RWPE2 (cell line): ENCODE measurements around the gene RASSF7.
A peak's percentile ranks its signal among the peaks of the same experiment; 100 is the strongest.

Source experiments
- ATAC-seq: fragments of 200-7000 bp; cut with Tn5 transposase; 3 replicates; pipeline ENCODE4 v1.9.1; 2021; ENCODE audit warnings: low read depth
- DNase-seq: peaks from one replicate; pipeline ENCODE4 v3.0.0-alpha.2; 2020; ENCODE audit warnings: low spot score
- H3K27ac ChIP-seq: fragments of 450-650 bp; 2 replicates; pipeline ENCODE4 v1.5.1; 2017; ENCODE audit warnings: mild to moderate bottlenecking; ENCODE audit not compliant: poor library complexity, severe bottlenecking
- H3K27me3 ChIP-seq: fragments of 250-450 bp; sonication (Bioruptor Pico); 2 replicates; pipeline ENCODE4 v1.5.1; 2021; ENCODE audit warnings: mild to moderate bottlenecking, moderate library complexity; ENCODE audit not compliant: insufficient read depth, poor library complexity, severe bottlenecking
- H3K36me3 ChIP-seq: fragments of 250-450 bp; sonication (Bioruptor Pico); 2 replicates; pipeline ENCODE4 v1.5.1; 2020; ENCODE audit warnings: low read depth, mild to moderate bottlenecking, moderate library complexity
- H3K4me1 ChIP-seq: fragments of 250-450 bp; sonication (Bioruptor Pico); 2 replicates; pipeline ENCODE4 v1.5.1; 2021; ENCODE audit warnings: mild to moderate bottlenecking, moderate library complexity; ENCODE audit not compliant: insufficient read depth, poor library complexity, severe bottlenecking
- H3K4me3 ChIP-seq: fragments of 250-450 bp; sonication (Bioruptor Pico); 2 replicates; pipeline ENCODE4 v1.5.1; 2021; ENCODE audit warnings: mild to moderate bottlenecking, moderate library complexity; ENCODE audit not compliant: severe bottlenecking
- H3K9me3 ChIP-seq: fragments of 250-450 bp; sonication (Bioruptor Pico); 2 replicates; pipeline ENCODE4 v1.5.1; 2021; ENCODE audit warnings: mild to moderate bottlenecking, moderate library complexity; ENCODE audit not compliant: severe bottlenecking
- TF ChIP-seq, protein P1 (sequence below): fragments of 450-650 bp; IDR thresholded peaks from one replicate; pipeline ENCODE4 v1.5.1; 2017; ENCODE audit warnings: mild to moderate bottlenecking, moderate library complexity; ENCODE audit not compliant: poor library complexity, severe bottlenecking

Gene RASSF7

GRCh38 chr11:548700-549603, 11.8 kb upstream of the RASSF7 start:
- TF ChIP-seq, protein P1, sequence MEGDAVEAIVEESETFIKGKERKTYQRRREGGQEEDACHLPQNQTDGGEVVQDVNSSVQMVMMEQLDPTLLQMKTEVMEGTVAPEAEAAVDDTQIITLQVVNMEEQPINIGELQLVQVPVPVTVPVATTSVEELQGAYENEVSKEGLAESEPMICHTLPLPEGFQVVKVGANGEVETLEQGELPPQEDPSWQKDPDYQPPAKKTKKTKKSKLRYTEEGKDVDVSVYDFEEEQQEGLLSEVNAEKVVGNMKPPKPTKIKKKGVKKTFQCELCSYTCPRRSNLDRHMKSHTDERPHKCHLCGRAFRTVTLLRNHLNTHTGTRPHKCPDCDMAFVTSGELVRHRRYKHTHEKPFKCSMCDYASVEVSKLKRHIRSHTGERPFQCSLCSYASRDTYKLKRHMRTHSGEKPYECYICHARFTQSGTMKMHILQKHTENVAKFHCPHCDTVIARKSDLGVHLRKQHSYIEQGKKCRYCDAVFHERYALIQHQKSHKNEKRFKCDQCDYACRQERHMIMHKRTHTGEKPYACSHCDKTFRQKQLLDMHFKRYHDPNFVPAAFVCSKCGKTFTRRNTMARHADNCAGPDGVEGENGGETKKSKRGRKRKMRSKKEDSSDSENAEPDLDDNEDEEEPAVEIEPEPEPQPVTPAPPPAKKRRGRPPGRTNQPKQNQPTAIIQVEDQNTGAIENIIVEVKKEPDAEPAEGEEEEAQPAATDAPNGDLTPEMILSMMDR = no peak
- no peak for DNase-seq

DNA sequence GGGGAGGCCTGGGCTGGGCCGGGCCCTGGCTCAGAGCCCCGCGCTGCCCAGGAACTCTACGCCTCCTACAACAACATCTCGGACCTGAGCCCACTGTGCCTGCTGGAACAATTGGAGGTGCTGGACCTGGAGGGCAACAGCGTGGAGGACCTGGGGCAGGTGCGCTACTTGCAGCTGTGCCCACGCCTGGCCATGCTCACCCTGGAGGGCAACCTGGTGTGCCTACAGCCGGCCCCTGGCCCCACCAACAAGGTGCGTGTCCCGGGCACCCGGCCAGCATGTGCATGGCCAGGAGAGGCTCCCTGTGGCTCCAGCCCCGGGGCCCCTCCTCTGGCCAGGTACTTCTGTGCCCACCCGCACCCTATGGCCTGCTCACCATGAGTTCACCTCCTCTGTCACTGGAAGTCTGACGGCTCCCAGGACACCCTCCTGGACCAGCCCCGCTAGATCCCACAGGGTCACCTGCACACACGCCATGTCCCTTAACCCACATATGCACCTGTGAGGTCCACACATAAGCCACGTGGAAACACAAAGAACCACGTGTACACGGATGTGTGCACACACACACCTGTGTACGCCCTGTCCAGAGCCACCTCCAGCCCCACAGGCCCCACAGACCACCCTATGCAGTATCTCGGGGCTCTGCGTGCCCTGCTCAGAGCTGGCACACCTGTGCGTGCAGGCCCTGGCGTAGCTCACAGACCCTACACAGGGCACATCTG, 10.6 kb upstream of the RASSF7 start:
- no peak for ATAC-seq
- TF ChIP-seq, protein P1 = no peak
- no peak overlapping the region for H3K27ac ChIP-seq
- no peaks in the 10 kb centered on the region for H3K4me1 ChIP-seq
- no peak for DNase-seq
- no peaks in the 10 kb centered on the region for H3K36me3 ChIP-seq
- H3K9me3 ChIP-seq = no peaks in the 10 kb centered on the region
- no peak overlapping the region for H3K4me3 ChIP-seq
- peaks cover 1% of the 10 kb centered on the region for H3K27me3 ChIP-seq

More at GRCh38 chr11:548700-549603, 11.8 kb upstream of the RASSF7 start:
- Histone ChIP-seq H3K4me1 (no peaks in the 10 kb centered on the region), H3K27ac (no peak overlapping the region), H3K9me3 (no peaks in the 10 kb centered on the region), H3K27me3 (no peaks in the 10 kb centered on the region), H3K36me3 (no peaks in the 10 kb centered on the region), H3K4me3 (no peak overlapping the region)
- ATAC-seq = 0 out of 3 replicates have a peak, but pooled peaks have one; percentile 16

DNA sequence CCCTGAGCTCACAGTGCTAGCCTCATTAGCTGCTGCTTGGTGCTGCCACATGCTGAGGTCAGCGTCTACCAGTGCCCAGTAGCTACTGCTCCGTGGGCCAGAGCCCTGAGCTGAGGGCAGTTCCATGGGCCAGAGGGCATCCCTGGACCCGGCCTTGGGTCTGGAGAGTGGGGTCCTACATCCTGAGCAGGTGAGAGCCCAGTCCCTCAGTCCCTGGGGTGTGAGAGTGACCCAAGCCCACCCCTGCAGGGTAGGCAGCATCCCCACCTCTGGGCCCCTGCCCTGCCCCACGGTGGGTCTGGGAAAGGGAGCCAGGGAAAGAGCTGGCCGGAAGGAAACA, 10.1 kb upstream of the RASSF7 start:
- H3K9me3 ChIP-seq = no peaks in the 10 kb centered on the region
- no peak for DNase-seq

DNA sequence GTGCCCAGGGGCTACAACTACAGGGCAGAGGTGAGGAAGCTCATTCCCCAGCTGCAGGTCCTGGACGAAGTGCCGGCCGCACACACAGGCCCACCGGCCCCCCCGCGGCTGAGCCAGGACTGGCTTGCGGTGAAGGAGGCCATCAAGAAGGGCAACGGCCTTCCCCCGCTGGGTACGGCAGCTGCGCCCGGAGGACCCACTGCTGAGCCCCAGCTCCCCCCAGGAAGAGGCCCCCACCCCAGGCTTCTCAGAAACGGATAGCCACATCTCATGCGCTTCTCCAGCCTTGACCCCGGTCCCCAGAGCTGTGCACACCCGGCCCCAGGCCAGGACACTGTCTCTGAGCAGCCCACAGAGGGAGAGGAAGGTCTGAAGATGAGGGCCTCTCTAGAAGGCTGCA, 9.6 kb upstream of the RASSF7 start:
- ATAC-seq (no peak), DNase-seq (no peak)
- H3K27me3 ChIP-seq = peaks cover 7% of the 10 kb centered on the region
- no peaks in the 10 kb centered on the region for H3K36me3 ChIP-seq
- H3K4me1 ChIP-seq = no peaks in the 10 kb centered on the region
- no peak overlapping the region for H3K4me3 ChIP-seq
- H3K27ac ChIP-seq = no peak overlapping the region
- H3K9me3 ChIP-seq = no peaks in the 10 kb centered on the region
- TF ChIP-seq, protein P1 = no peak

More for the DNA sequence above, 10.1 kb upstream of the RASSF7 start:
- H3K4me1 ChIP-seq = no peaks in the 10 kb centered on the region
- peaks cover 6% of the 10 kb centered on the region for H3K27me3 ChIP-seq
- TF ChIP-seq, protein P1 = no peak
- no peak overlapping the region for H3K27ac ChIP-seq
- no peak overlapping the region for H3K4me3 ChIP-seq
- no peaks in the 10 kb centered on the region for H3K36me3 ChIP-seq
- ATAC-seq = no peak
